H1 (cell line): Measurements from ENCODE around the gene PI16. TPM values are rescaled to one million over a fixed set of nuclear protein-coding genes. Genes with fewer than 3 reads are reported as not detected.

ENCODE experiments used
- CTCF ChIA-PET: fragments of 300-600 bp; sonication (Branson Sonifier 250); formaldehyde crosslinking; loops from one replicate; lab custom pipeline; 2021; ENCODE audit not compliant: partially characterized antibody; lab: Charles Lee
- POLR2A ChIA-PET: fragments of 300-600 bp; sonication (Branson Sonifier 250); formaldehyde crosslinking; loops from one replicate; lab custom pipeline; 2021; ENCODE audit warnings: inconsistent platforms; ENCODE audit not compliant: partially characterized antibody; lab: Charles Lee
- DNase-seq, 2 experiments: peaks; one replicate each; pipeline versions ENCODE4 v3.0.0 to v3.0.0-alpha.2; 2010 to 2022; ENCODE audit warnings: low spot score in 2 of 2, low read depth in 1 of 2, mixed read lengths in 1 of 2
- FAIRE-seq: peaks from 2 replicates; lab custom pipeline; 2011; peaks lifted over from hg19 to GRCh38; lab: Jason Lieb, UNC
- H2AFZ ChIP-seq: 2 replicates; pipeline ENCODE4 v1.8.1; 2012; ENCODE audit warnings: low read length, inconsistent platforms
- H2AK5ac ChIP-seq: 2 replicates; pipeline ENCODE4 v1.6.1; 2013; ENCODE audit warnings: low read depth, low read length
- H2BK120ac ChIP-seq: replicated peaks from 2 replicates; pipeline ENCODE3; 2013; ENCODE audit warnings: low read depth, low read length, inconsistent platforms
- H2BK12ac ChIP-seq: 2 replicates; pipeline ENCODE4 v1.6.1; 2013; ENCODE audit warnings: low read depth, low read length
- H2BK15ac ChIP-seq: 2 replicates; pipeline ENCODE4 v1.6.1; 2013; ENCODE audit warnings: low read length
- H2BK20ac ChIP-seq: 2 replicates; pipeline ENCODE4 v1.6.1; 2013; ENCODE audit warnings: low read length
- H2BK5ac ChIP-seq: 2 replicates; pipeline ENCODE4 v1.6.1; 2013; ENCODE audit warnings: low read depth, low read length
- H3K14ac ChIP-seq: 2 replicates; pipeline ENCODE4 v1.6.1; 2013; ENCODE audit warnings: inconsistent platforms; ENCODE audit not compliant: insufficient read length
- H3K18ac ChIP-seq: 2 replicates; pipeline ENCODE4 v1.6.1; 2013; ENCODE audit warnings: low read length; ENCODE audit errors: extremely low read depth
- H3K23ac ChIP-seq: 2 replicates; pipeline ENCODE4 v1.6.1; 2013; ENCODE audit warnings: inconsistent platforms; ENCODE audit not compliant: insufficient read length
- H3K23me2 ChIP-seq: 2 replicates; pipeline ENCODE4 v1.6.1; 2013; ENCODE audit warnings: low read depth, low read length
- H3K27ac ChIP-seq: 2 replicates; pipeline ENCODE4 v1.6.1; 2011; ENCODE audit warnings: low read depth, low read length, inconsistent platforms
- H3K27me3 ChIP-seq, 4 experiments: replicated peaks in 1 of 4; 1 replicate in 1 of 4; 2 replicates in 3 of 4; pipeline versions ENCODE4 v1.6.1 to v1.8.1; 2011 to 2013; ENCODE audit warnings: low read length in 3 of 4, mild to moderate bottlenecking in 3 of 4, inconsistent platforms in 2 of 4, mixed read lengths in 2 of 4, moderate library complexity in 1 of 4; ENCODE audit not compliant: control insufficient read depth in 3 of 4, insufficient read depth in 3 of 4; ENCODE audit errors: extremely low read depth in 1 of 4
- H3K36me3 ChIP-seq, 4 experiments: 2 replicates each; pipeline versions ENCODE4 v1.6.1 to v1.8.1; 2011 to 2013; ENCODE audit warnings: mild to moderate bottlenecking in 4 of 4, low read length in 3 of 4, moderate library complexity in 2 of 4, control low read depth in 1 of 4, inconsistent platforms in 1 of 4; ENCODE audit not compliant: insufficient read depth in 4 of 4, control insufficient read depth in 2 of 4
- H3K4ac ChIP-seq: replicated peaks from 2 replicates; pipeline ENCODE3; 2013; ENCODE audit warnings: low read length, low read depth, mixed read lengths, inconsistent platforms; ENCODE audit not compliant: insufficient read length
- H3K4me1 ChIP-seq, 4 experiments: replicated peaks in 1 of 4; 1 replicate in 1 of 4; 2 replicates in 3 of 4; pipeline versions ENCODE4 v1.6.1 to v1.8.1; 2011 to 2013; ENCODE audit warnings: low read length in 3 of 4, inconsistent platforms in 2 of 4, mixed read lengths in 1 of 4; ENCODE audit not compliant: insufficient read depth in 4 of 4, control insufficient read depth in 3 of 4
- H3K4me2 ChIP-seq, 2 experiments: 2 replicates each; pipeline versions ENCODE4 v1.6.1 to v1.8.1; 2011 to 2013; ENCODE audit warnings: low read depth in 2 of 2, low read length in 2 of 2, control low read depth in 1 of 2, inconsistent platforms in 1 of 2, mild to moderate bottlenecking in 1 of 2; ENCODE audit not compliant: insufficient read depth in 1 of 2
- H3K4me3 ChIP-seq, 4 experiments: fragments of 200-600, 300-600 bp in 1 of 4; sonication (generic), shearing (Covaris generic), sonication (Bioruptor Twin) in 1 of 4; 2 replicates each; pipeline versions ENCODE4 v1.5.1 to v1.8.1; 2011 to 2016; ENCODE audit warnings: low read length in 4 of 4, low read depth in 3 of 4, control low read depth in 2 of 4, inconsistent platforms in 2 of 4, mild to moderate bottlenecking in 2 of 4, mixed read lengths in 1 of 4, moderate library complexity in 1 of 4; ENCODE audit not compliant: insufficient read depth in 2 of 4; ENCODE audit errors: extremely low read depth in 1 of 4
- H3K56ac ChIP-seq: replicated peaks from 2 replicates; pipeline ENCODE3; 2013; ENCODE audit warnings: low read depth, mild to moderate bottlenecking, mixed read lengths, low read length, inconsistent platforms; ENCODE audit not compliant: insufficient read length
- H3K79me1 ChIP-seq: 2 replicates; pipeline ENCODE4 v1.6.1; 2013; ENCODE audit warnings: low read depth, low read length, control low read depth
- H3K79me2 ChIP-seq, 2 experiments: 2 replicates each; pipeline versions ENCODE4 v1.6.1 to v1.8.1; 2012 to 2013; ENCODE audit warnings: low read length in 2 of 2, mild to moderate bottlenecking in 2 of 2, inconsistent platforms in 1 of 2; ENCODE audit not compliant: insufficient read depth in 2 of 2, control insufficient read depth in 1 of 2
- H3K9ac ChIP-seq, 4 experiments: replicated peaks in 1 of 4; 1 replicate in 1 of 4; 2 replicates in 3 of 4; pipeline versions ENCODE4 v1.6.1 to v1.8.1; 2011 to 2013; ENCODE audit warnings: low read depth in 3 of 4, low read length in 3 of 4, control low read depth in 2 of 4, mild to moderate bottlenecking in 2 of 4, moderate library complexity in 2 of 4, inconsistent platforms in 1 of 4; ENCODE audit errors: extremely low read depth in 1 of 4
- H3K9me3 ChIP-seq, 2 experiments: 2 replicates each; pipeline versions ENCODE4 v1.6.1 to v1.8.1; 2012 to 2013; ENCODE audit warnings: mild to moderate bottlenecking in 2 of 2, moderate library complexity in 2 of 2, control low read depth in 1 of 2, inconsistent platforms in 1 of 2, low read depth in 1 of 2, low read length in 1 of 2, mixed read lengths in 1 of 2; ENCODE audit not compliant: insufficient read depth in 2 of 2
- H4K20me1 ChIP-seq, 2 experiments: replicated peaks in 1 of 2; 2 replicates each; pipeline versions ENCODE3 to v1.8.1; 2011 to 2013; ENCODE audit warnings: inconsistent platforms in 2 of 2, low read length in 2 of 2, mild to moderate bottlenecking in 1 of 2; ENCODE audit not compliant: insufficient read depth in 2 of 2, control insufficient read depth in 1 of 2
- H4K5ac ChIP-seq: 2 replicates; pipeline ENCODE4 v1.6.1; 2013; ENCODE audit warnings: low read length, low read depth, mixed read lengths, inconsistent platforms; ENCODE audit not compliant: insufficient read length
- H4K8ac ChIP-seq: 2 replicates; pipeline ENCODE4 v1.8.0; 2013; ENCODE audit warnings: mild to moderate bottlenecking, moderate library complexity, low read length, inconsistent platforms; ENCODE audit not compliant: insufficient read depth; ENCODE audit errors: extremely low read depth
- H4K91ac ChIP-seq: replicated peaks from 2 replicates; pipeline ENCODE3; 2013; ENCODE audit warnings: low read length, mixed read lengths, inconsistent platforms; ENCODE audit not compliant: insufficient read length
- BACH1 ChIP-seq: IDR thresholded peaks from 2 replicates; pipeline ENCODE4 v1.6.1; 2012; ENCODE audit warnings: low read length, improper control_type of control experiment
- CBX5 ChIP-seq: fragments of 300-800, 300-1000 bp; sonication (generic); IDR thresholded peaks from 2 replicates; pipeline ENCODE4 v1.7.1; 2016; ENCODE audit warnings: antibody characterized with exemption, low read length, low read depth
- RAD21 ChIP-seq, 2 experiments: IDR thresholded peaks in 1 of 2; conservative IDR thresholded peaks in 1 of 2; 2 replicates each; pipeline ENCODE4 v1.6.1; 2011; ENCODE audit warnings: low read depth in 2 of 2, low read length in 2 of 2, improper control_type of control experiment in 1 of 2, inconsistent platforms in 1 of 2, mild to moderate bottlenecking in 1 of 2, moderate library complexity in 1 of 2
- SP2 ChIP-seq: IDR thresholded peaks from 2 replicates; pipeline ENCODE4 v1.6.1; 2012; ENCODE audit warnings: mild to moderate bottlenecking, low read length, inconsistent platforms
- WGBS, 2 experiments: shearing (Covaris generic) in 1 of 2; methylation state at CpG; one replicate each; pipeline versions ENCODE4 v1.1.6 to v1.1.7; 2013 to 2015; ENCODE audit warnings: low lambda C conversion rate in 2 of 2, mixed read lengths in 2 of 2, inconsistent platforms in 1 of 2, low coverage in 1 of 2, missing lambda C conversion rate in 1 of 2; ENCODE audit not compliant: insufficient replicate concordance in 2 of 2, insufficient coverage in 1 of 2, insufficient read length in 1 of 2; ENCODE audit errors: extremely low coverage in 1 of 2, missing lambda C conversion rate in 1 of 2; 5-methylcytosine and 5-hydroxymethylcytosine counted together
- polyA plus RNA-seq, 7 experiments: library from polyadenylated mRNA; depleted of rRNA in 3 of 7; stranded (reverse) in 5 of 7; unstranded in 2 of 7; fragments of >200 nt in 5 of 7; fragments of 200-250 nt in 2 of 7; gene quantifications; 1 replicate in 5 of 7; 2 replicates in 1 of 7; 4 replicates in 1 of 7; pipeline versions ENCODE4 v1.2.1 to v1.2.3, GENCODE V29; 2011 to 2013; ENCODE audit warnings: missing spikeins in 2 of 7, mixed read lengths in 2 of 7
- total RNA-seq: library from RNA; stranded (reverse); fragmentation: NEBNext Ultra II Directional; extraction: Animal tissue kit (Norgen Biotek cat#: 25700); gene quantifications from 2 replicates; pipeline ENCODE4 v1.2.1, GENCODE V29; 2021
- TF ChIP-seq, protein P1 (sequence below): IDR thresholded peaks from 2 replicates; pipeline ENCODE4 v1.6.1; 2012; ENCODE audit warnings: inconsistent platforms

PI16 gene
- total and polyA plus RNA-seq, 2 of the 8 experiments (the other 6 are each of a cell fraction or from before 2014, with no cell fraction given) = 0.05 TPM; not detected in 1

DNA sequence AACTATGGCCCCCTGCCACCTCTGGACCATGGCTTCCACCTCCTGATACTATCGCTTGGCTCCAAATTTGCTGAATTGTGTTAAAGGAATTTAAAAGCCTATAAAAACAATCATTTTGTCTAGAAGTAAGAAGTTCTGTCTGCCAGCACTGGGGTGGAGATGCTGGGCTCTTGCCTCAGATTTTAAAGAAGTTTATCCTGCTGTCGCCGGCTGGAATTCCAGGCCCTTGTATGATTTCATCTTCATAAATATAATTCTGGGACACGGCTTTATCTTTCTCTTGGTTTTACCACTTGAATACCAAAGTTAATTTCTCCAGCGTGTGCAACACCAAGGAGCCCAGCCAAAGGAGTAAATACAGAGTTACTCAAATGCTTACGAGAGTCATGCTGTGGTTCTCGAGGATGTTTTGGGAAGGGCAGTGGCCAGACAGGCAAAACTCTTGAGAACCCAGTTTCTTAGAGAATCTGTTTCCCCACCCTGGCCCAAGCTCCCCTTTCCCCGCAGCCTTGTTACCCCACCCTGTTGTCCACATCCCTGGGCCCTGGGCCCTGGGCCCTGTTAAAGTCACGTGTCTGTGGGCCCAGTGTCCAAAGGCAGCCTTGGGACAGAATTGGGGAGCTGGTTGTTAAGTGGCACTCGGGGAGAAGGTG, 36.9 kb upstream of the PI16 start:
- Histone ChIP-seq H3K4me1 (no peaks in the 10 kb centered on the region; a peak in 1 of 7 replicates), H3K23me2 (no peaks in the 10 kb centered on the region), H3K56ac (no peak overlapping the region), H3K23ac (no peak overlapping the region), H2AK5ac (no peak overlapping the region), H3K79me2 (no peaks in the 10 kb centered on the region), H3K4me3 (no peak overlapping the region), H3K14ac (no peak overlapping the region), H3K79me1 (no peaks in the 10 kb centered on the region), H2BK20ac (no peak overlapping the region), H3K27me3 (no peaks in the 10 kb centered on the region), H4K8ac (no peak overlapping the region), H3K27ac (no peak overlapping the region), H2BK120ac (no peak overlapping the region), H4K20me1 (no peaks in the 10 kb centered on the region), H3K4ac (no peak overlapping the region), H3K9me3 (no peaks in the 10 kb centered on the region), H3K4me2 (no peak overlapping the region), H2BK15ac (no peak overlapping the region), H2BK5ac (no peak overlapping the region), H3K18ac (no peak overlapping the region), H2AFZ (no peak overlapping the region), H2BK12ac (no peak overlapping the region), H4K5ac (no peak overlapping the region), H3K9ac (no peak overlapping the region), H4K91ac (no peak overlapping the region), H3K36me3 (no peaks in the 10 kb centered on the region)
- WGBS, 2 experiments = 94% methylated on average over 10 of the region's 10 CpGs; no CpG with 5 or more reads in 1 of the 2 experiments
- ChIA-PET CTCF (interaction anchor here (1.8 kb wide), 1 partner anchor 39 kb away, joined by 4 read pairs; no protein-coding TSS in a partner anchor), POLR2A (interaction anchor here (0.6 kb wide), 1 partner anchor 282 kb away, joined by 3 read pairs; no protein-coding TSS in a partner anchor)
- no peak for FAIRE-seq
- DNase-seq = no peak
- TF ChIP-seq RAD21 (IDR thresholded peaks at IDR 0.05 in 1 of 2, conservative IDR thresholded peaks at IDR 0.05 in 1 of 2; ENCODE audit: low read depth in 2 of 2, low read length in 2 of 2) = no peak
- TF ChIP-seq CBX5 = no peak
- TF ChIP-seq SP2 = no peak
- TF ChIP-seq BACH1 = no peak
- TF ChIP-seq, protein P1, sequence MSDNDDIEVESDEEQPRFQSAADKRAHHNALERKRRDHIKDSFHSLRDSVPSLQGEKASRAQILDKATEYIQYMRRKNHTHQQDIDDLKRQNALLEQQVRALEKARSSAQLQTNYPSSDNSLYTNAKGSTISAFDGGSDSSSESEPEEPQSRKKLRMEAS = no peak
